Measurements from ENCODE around the gene SF3A2.

SF3A2 gene

DNA sequence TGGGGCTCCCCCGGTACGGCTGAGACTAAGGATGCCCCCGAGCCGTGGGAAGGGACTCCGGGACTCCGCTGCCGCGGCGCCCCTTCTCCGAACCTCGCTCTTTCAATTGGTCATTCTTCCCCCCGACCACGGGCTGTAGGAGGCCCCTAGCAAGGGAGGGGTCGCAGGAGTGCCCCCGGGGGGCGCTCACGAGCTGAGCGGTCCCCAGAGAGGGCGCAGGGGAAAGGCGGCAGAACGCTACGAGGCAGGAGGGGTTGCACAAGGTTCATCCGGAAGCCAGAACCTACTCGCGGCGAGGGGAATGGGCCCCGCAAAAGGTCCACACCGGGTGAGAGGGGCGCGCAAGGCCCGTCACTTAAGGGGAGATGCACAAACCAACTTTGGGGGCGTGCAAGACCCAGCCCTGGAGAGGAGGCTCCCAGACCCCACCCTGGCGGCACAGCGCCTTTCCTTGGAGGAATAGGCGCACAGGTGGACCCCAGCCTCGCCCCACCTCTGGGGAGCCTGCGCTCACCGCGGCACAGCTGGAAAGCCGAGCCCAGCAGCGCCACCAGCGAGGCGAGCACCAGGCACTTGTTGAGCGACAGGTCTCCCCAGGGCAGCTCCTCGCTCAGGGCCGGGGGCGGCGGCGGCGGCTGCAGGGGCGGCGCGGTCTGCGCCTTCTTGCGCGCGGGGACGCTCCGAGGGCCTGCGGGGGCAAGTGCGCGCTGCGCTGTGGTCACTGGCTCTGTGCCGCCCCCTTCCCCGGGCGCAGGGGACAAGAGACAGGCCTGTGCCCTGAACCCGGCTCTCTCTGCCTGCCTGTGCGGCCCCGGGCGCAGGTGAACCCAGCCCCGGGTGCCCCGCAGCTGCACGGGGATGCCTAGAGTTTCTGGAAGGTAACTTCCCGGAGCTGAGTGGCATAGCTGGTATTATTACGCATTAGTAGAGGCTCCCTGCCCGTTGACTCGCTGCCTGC lies 16.8 kb downstream of the SF3A2 start:
- no peak for DNase-seq (ENCODE audit: low spot score)

DNA sequence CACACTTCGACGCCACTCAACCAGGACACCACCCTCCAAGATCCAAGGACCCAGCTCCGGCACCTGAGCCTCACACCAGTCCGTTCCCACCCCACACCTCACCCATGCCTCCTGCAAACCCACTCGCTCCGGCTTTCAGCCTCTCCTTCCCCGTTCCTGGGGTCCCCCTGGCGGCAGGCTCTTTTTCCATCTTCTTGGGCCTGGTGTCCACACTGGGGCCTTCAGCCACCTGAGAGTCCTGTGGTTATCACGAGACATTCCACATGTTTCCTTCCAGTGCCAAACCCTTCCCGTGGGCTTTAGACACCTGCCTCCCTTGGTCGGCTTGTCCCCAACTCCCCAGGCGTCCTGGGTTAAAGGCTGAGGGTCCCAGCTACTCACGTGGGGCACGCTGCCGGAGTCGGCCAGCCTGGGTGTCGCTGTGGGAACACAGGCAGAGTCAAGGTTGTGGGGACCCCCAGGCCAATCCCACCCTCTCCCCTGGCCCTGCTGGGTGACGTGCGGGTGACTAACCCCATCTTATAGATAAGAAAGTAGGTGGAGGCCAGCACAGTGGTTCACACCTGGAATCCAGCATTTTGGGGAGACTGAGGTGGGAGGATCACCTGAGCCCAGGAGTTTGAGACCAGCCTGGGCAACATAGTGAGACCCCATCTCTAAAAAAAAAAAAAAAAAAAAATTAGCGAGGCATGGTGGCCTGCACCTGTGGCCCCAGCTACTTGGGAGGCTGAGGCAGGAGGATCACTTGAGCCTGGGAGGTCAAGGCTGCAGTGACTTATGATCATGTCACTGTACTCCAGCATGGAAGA lies 17.6 kb downstream of the SF3A2 start:
- DNase-seq (ENCODE audit: low spot score), result no peak

DNA sequence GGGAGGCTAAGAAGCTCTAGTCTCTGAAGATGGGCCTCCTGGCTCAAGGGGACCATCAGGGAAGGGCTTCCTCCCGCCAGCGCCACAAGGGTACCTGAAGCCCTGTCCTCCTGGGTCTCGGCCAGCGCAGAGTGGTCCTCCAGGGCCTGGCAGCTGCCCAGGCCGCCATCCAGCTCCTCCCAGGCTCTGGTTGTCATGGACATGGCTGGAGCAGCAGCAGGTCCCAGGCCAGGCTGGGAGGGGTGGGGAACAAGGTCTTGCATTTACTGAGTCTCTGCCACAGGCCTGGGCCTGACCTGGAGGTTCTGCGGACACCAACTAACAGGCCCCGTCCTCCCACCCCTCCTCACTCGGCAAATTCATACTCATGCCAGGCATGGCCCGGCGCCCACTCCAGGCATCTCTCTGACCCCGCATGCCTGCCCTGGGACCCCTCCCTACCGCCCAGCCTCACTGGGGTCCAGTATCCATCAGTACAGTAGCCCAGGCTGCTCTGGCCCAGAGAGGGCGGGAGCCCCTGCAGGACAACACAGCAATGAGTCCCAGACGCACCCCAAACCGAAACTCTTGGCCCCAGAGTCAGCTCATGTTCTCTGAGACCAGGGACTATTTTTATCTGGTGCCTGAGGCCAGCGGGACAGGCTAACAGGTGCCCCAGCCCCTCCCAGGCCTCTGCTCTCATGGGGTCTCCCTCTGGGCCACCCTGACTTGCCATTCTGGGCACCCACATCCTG lies 18.7 kb downstream of the SF3A2 start:
- DNase-seq (ENCODE audit: low spot score), result no peak

DNA sequence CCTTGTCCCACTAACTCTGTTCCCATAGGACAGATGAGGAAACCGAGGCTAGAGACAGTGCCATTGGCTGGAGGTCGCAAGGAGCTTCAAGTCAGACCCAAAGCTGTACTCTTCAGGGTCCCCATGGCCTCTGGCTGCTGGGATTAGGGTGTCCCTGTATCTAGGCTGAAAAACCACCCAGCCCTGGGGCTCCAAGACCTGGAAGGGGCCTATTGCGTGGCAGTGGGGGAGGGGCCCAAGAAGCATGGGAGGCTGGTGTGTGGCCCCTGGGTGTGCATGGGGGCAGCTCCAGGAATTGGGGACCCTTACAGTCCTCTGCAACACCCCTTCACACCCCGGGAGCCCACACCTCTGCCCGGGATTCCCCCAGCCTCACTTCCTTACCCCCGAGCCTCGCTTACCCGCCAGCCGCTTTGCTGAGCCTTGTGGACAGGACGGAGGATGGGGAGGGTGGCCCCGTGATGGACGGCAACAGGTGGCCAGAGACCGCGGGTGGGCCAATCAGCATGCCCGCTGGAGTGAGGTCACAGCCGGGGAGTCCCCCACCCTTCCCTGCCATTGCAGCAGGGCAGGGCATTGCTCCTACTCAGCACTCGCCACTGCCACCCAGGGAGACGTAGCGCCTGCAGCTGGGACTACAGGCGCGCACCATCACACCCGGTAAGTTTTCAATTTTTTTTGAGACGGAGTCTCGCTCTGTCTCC lies 19.5 kb downstream of the SF3A2 start, which contains the start of gene JSRP1:
Gene JSRP1 (minus strand): TSS at position 436 of the 704 bp plus-strand sequence. CDS start 1,103 bp downstream, outside the sequence.
- no peak for DNase-seq (ENCODE audit: low spot score)

DNA sequence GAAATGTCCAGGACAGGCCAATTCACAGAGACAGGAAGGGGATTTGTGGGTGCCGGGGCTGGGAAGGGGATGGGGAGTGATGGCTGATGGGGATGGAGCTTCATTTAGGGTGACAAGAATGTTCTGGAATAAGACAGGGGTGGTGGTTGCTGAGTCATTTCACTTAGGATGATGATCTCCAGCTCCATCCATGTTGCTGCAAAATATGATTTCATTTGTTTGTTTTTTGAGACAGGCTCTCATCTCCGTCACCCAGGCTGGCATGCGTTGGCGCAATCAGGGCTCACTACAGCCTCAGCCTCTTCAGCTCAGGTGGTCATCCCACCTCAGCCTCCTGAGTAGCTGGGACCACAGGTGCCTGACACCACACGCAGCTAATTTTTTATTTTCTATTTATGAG lies 22.7 kb downstream of the SF3A2 start:
- no peak for DNase-seq (ENCODE audit: low spot score)

DNA sequence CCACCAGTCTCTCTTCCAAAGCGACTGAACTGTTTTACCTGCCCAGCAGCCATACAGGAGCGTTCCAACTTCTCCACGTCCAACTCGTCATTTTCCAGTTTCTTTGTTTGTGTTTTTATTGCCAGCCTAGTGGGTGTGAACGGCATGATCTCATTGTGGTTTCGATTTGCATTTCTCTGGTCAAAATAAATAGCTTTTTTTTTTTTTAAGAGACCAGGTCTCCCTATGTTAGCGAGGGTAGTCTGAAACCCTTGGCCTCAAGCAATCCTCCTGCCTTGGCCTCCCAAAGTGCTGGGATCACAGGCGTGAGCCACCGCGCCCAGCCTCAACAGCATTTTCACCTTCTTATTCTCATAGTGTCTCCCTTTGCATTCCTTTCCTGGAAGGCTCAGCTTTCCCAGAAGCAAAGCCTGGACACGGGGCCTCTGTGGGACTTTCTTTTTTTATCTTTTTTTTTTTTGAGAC lies 23.7 kb downstream of the SF3A2 start:
- no peak for DNase-seq (ENCODE audit: low spot score)

DNA sequence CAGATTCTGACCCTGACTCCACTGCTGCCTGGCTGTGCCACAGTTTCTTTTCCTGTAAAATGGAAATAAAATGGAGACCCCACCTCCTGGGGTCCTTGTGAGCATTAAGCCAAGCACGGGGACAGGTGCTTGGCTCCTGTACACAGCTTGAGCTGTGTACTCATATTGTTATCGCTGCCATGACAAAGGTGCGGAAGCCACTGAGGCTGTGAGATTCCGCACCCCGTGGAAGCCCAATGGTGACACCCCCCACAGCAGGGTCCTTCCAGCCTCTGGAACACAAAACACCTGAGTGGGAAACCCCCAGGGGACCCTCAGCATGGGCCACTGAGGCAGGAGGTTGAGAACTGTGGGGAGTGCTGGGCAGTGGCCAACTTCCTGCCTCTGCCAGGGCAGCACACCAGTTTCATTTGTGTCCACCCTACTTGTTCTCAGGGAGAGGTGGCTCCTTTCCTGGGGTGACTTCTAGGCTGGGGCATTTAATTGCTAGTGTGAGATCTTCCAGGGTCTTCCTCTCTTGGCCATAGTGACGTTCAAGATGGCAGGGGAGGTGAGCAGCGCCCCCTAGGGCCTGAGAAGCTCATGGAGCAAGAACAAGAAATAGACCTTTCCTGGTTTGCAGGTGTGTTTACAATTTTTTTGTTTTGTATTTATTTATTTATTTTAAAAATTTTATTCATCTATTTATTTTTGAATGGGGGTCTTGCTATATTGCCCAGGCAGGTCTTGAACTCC lies 25.0 kb downstream of the SF3A2 start:
- DNase-seq (ENCODE audit: low spot score), result peak; percentile 32

DNA sequence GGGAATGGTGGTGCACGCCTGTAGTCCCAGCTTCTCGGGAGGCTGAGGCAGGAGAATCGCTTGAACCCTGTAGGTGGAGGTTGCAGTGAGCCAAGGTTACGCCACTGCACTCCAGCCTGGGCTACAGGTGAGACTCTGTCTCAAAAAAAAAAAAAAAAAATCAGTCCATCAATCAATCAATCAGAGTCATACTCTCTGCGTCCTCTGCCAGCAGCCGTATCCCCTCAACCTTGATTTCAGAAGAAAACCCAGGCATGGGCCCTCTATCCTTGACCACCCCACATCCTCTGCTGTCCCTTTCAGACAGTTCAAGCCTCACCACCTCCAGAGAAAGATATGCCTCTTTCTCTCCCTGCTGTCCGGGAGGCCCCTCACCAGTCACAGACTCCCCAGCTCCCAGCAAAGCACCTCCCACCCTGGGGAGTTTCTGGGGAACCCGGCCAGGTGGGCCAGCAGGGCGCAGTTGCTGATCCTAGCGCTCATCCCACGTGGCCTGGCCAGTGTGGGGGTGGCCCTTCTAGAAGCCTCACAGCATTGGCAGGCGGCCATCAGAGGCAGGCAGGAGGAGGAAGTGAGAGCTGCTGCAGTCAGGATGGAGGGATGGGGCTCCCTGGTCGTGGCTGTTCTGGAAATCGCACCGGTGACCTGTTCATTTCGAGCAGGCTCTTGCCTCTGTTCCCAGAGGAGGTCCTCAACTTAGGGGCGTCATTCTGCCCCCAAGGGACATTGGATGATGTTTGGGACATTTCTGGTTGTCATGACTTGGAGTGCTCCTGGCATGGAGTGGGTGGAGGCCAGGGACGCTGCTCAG lies 29.8 kb downstream of the SF3A2 start:
- DNase-seq (ENCODE audit: low spot score), result peak; percentile 82

DNA sequence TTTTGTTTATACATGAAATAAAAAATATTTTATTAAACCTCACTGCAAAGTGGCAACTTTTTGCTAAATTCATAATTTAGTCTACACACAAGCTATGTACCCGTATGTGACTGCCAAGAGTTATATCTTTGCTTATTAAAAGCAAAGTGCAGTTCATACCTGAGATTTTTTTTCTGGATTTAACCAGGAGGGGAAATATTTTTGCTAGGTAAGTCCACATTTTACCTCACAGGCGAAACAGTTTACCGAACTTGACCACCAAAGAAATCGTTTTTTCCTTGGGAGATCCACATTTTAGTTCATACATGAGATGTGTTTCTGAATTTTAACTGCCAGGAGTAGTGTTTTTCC lies 31.8 kb downstream of the SF3A2 start:
- DNase-seq (ENCODE audit: low spot score), result no peak

DNA sequence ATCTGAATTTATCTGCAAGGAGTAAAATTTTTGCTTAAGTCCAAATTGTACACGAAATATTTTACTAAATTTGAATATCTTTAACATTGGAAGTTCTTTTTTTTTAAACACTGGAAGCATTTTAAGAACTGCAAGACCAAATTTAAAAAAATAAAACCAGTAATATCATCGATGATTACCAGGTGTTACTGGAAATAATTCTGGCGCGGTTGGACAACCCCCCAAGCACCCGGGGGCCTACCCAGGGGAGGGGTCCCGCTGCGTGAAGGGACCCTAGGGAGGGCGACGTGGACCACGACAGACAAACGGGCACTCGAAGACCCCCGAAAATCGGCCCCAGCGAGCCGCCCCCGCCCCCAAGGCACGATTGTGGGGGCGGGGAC lies 32.2 kb downstream of the SF3A2 start:
- no peak for DNase-seq (ENCODE audit: low spot score)

DNA sequence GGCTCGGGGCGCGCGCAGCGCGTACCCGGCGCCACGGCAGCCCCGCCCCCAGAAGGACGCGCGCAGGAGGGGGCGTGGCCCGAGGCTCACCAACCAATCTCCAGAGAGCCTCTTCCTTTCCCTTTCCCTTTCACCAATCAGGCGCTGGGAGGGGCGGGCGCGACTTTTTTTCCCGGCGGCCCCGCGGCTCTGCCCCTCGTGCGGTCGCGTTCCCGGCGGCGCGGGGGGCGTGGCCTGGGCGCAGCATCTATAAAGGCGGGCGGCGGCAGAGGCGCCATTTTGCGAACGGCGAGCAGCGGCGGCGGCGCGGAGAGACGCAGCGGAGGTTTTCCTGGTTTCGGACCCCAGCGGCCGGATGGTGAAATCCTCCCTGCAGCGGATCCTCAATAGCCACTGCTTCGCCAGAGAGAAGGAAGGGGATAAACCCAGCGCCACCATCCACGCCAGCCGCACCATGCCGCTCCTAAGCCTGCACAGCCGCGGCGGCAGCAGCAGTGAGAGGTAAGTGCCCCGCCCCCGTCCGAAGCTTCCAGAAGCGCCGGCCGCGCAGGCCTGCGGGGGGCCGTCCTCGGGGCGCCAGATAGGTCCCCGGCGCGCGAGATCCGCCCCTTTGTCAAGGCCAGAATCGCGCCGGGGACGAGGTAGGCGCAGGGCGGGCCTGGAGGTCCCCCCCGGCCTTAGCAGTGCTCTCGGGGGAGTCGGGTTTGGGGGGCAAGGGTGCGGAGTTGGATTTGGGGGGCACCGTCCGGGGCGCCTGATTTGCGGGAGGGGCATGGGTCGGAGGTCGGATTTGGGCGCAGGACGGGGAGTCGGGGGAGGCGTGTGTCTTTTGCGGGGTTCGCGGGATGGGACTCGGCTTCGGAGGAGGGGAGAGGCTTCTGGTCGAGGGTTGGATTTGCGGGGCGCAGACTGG lies 32.9 kb downstream of the SF3A2 start:
- peak; percentile 96 for DNase-seq (ENCODE audit: low spot score)

DNA sequence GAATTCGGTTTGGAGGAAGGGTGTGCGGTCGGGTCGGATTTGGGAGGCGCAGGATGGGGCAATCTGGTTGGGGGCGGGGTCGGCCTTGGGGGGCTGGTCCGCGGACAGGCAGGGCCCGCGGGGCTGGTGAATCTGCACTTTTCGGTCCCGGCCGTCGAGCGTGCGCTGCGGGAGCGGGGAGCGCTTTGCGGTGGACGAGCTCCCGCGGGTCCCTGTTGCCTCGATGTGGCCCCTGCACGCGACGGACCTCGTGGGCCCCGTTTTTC lies 33.5 kb downstream of the SF3A2 start:
- DNase-seq (ENCODE audit: low spot score), result no peak

DNA sequence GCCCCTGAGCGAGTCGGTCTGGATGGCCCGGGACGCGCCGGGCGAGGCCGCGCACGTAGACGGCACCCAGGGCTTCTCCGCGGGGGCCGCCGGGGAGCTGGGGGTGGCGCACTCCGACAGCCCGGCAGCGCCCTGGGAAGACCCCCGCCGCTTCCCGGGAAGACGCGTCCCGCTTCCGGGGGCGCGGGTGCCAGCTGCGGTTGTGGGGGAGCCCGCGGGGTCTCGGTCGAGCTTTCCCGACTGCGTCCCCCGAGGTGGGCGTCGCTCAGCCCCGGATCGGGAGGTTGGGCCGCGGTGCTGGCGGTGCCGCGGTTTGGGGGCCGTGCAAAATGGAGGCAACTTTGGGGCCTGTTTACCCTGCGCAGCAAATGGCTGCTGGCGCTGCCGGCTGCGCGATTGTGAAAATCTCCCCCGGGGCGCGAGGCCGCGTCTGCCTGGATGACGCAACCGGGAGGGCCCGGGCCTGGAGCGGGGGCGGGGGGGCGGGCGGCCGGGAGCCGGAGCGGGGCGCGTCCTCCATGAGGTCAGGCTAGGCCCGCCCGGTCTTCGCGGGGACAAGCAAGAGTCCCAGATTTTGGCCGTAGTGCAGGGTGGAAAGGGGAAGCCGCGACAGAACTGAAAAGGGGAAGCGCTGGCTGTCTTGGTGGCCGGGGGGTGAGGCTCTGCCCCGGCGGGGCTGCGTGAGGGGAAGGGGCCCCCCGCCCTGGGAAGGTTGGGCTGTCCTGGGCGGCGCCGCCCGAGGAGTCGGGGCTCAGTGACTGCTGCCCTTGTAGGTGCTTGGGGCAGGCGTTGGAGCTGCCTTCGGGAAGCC lies 34.0 kb downstream of the SF3A2 start:
- DNase-seq (ENCODE audit: low spot score), result peak; percentile 40

DNA sequence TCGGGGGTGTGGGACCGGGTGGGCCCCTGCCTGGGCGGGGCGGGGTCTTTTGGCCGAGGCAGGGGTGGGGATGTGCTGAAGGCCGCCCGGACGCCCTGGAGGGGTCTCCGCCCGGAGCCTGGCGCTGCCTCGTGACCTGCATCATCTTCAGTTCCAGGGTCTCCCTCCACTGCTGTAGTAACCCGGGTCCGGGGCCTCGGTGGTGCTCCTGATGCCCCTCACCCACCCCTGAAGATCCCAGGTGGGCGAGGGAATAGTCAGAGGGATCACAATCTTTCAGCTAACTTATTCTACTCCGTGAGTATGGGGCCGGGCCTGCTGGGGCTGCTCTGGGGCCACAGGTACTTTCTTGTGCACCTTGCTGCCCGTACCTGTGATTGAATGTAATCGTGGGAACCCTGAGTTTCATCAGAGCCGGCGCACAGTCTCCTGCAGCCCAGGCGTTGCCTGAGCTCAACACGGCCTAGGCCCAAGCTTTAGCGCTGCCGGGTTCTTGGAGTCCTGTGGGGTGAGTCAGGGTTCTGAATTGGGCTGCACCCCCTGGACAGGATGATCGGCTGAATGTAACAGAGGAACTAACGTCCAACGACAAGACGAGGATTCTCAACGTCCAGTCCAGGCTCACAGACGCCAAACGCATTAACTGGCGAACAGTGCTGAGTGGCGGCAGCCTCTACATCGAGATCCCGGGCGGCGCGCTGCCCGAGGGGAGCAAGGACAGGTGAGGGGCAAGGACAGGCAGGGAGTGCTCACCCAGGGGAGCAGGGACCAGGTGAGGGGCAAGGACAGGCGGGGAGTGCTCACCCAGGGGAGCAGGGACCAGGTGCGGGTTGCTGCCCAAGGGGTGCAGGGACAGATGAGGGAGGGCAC lies 34.8 kb downstream of the SF3A2 start:
- DNase-seq (ENCODE audit: low spot score), result peak; percentile 52

DNA sequence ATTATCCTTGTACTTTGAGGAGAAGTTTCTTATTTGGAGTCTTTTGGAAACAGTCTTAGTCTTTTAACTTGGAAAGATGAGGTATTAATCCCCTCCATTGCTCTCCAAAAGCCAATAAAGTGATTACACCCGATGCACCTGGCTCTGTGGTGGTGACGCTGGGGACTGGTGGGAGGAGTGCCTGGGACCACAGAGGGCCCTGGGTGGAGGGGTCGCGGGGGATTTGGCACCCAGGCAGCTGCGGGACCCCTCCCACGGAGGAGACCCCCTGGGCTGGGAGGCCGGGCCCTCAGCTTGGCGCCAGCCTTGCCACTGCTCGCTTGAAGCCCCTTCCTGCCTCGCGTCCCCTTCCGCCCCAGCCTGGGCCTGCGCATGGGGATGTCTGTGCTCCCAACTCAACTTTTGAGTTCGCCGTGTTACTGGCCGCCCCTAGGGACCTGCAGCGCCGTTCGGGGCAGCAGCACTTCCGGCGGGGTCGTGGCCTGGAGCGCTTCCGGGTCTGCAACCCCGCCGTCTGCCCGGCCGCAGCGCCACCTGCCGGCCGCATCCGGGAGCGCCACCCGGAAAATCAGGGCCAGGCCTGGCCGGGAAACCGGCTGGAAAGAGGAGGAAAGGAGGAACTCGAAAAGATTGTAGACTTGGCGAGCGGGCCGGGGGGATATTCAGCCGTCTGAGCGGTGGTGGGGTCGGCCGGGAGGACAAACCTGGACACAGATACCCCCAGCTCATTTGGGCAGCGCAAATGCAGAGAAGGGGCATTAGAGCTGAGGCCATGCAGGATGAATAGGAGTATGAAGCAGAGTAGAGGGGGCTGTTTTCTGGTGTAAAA lies 36.9 kb downstream of the SF3A2 start:
- DNase-seq (ENCODE audit: low spot score), result peak; percentile 81

DNA sequence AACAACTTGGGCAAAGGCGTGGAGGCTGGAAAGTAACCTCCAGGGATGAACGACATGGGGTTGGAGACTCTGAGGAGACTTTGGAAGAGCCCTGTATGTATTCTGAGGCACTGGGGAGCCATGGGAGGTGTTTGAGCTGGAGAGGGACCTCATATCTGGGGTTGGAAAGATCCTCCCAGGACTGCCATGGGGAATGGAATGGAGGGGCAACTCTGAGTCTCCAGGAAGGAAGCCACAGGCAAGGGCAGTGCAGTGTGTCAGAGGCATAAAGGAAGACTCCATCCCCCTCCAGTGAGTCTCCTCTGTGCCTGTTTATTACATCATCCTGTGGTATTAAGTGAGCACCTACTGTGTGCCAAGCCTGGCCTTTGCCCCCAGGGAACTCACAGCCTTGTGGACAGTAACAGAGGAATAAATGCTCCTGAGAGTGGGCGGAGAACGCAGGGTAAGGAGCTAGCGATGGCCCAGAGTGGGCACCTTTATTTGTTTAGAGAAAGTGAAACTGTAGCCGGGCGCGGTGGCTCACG lies 37.6 kb downstream of the SF3A2 start:
- DNase-seq (ENCODE audit: low spot score), result no peak
